BJ (cell line): ENCODE data around the gene TMEM150A. TPM values are rescaled to one million over a fixed set of nuclear protein-coding genes. Genes with fewer than 3 reads are reported as not detected.

Experiments
- CTCF ChIA-PET: fragments of 350-600 bp; formaldehyde crosslinking; extraction: SDS; loops from one replicate; lab custom pipeline; 2021; ENCODE audit warnings: antibody characterized with exemption, inconsistent platforms; lab: Yijun Ruan, JAX
- POLR2A ChIA-PET: fragments of 300-600 bp; sonication (Branson Sonifier 250); formaldehyde crosslinking; extraction: SDS; loops from one replicate; lab custom pipeline; 2021; ENCODE audit warnings: antibody characterized with exemption; lab: Charles Lee
- DNase-seq: peaks from one replicate; pipeline ENCODE4 v3.0.0-alpha.2; 2011; ENCODE audit warnings: low read depth
- H3K27me3 ChIP-seq: 2 replicates; pipeline ENCODE4 v1.6.0; 2011; ENCODE audit warnings: low read length; ENCODE audit not compliant: control insufficient read depth, insufficient read depth
- H3K36me3 ChIP-seq: 2 replicates; pipeline ENCODE4 v1.5.1; 2011; ENCODE audit warnings: low read length; ENCODE audit not compliant: control insufficient read depth, insufficient read depth
- H3K4me3 ChIP-seq: 2 replicates; pipeline ENCODE4 v1.5.1; 2011; ENCODE audit warnings: low read depth, mild to moderate bottlenecking, control low read depth, low read length
- CTCF ChIP-seq: IDR thresholded peaks from 2 replicates; pipeline ENCODE4 v1.5.1; 2011; ENCODE audit warnings: low read depth, mild to moderate bottlenecking, control low read depth, inconsistent platforms, low read length, moderate library complexity; ENCODE audit not compliant: insufficient read depth
- polyA plus RNA-seq: library from polyadenylated mRNA; depleted of rRNA; stranded (reverse); fragments of >200 nt; gene quantifications from 2 replicates; pipeline ENCODE4 v1.2.3, GENCODE V29; 2011

TMEM150A gene
- polyA plus RNA-seq, 1 experiment, result 19.1 TPM

- DNase-seq, result no peak
- H3K36me3 ChIP-seq, result no peaks in the 10 kb centered on the region
- CTCF ChIA-PET, result interaction anchor here (1.1 kb wide), 1 partner anchor 8 kb away, joined by 3 read pairs; no protein-coding TSS in a partner anchor
- POLR2A ChIA-PET, result no interaction called here
- TF ChIP-seq CTCF, result no peak
- no peak overlapping the region for H3K4me3 ChIP-seq
- H3K27me3 ChIP-seq, result no peaks in the 10 kb centered on the region
These were observed 23.1 kb downstream of the TMEM150A start for GRCh38 chr2:85579266-85579935.

GRCh38 chr2:85578243-85579180 lies 24.0 kb downstream of the TMEM150A start:
- Histone ChIP-seq H3K4me3 (no peak overlapping the region), H3K36me3 (no peaks in the 10 kb centered on the region), H3K27me3 (no peaks in the 10 kb centered on the region)
- no peak for TF ChIP-seq CTCF
- POLR2A ChIA-PET, result no interaction called here
- no peak for DNase-seq
- CTCF ChIA-PET, result interaction anchor here (0.6 to 1.1 kb wide), 2 partner anchors 9 to 27 kb away, joined by 3 read pairs; no protein-coding TSS in a partner anchor

- DNase-seq, result no peak
- Histone ChIP-seq H3K27me3 (peaks cover 2% of the 10 kb centered on the region; the same call in 1 of the 2 replicates), H3K36me3 (no peaks in the 10 kb centered on the region), H3K4me3 (no peak within 1 kb of the TSS)
- no peak for TF ChIP-seq CTCF
- CTCF ChIA-PET, result no interaction called here
- POLR2A ChIA-PET, result no interaction called here
These were observed 24.9 kb downstream of the TMEM150A start, which contains the start of gene VAMP8 for GRCh38 chr2:85577386-85578242. VAMP8 (plus strand) TSS chr2:85577586; CDS start chr2:85577647, 61 bp downstream.

- POLR2A ChIA-PET, result no interaction called here
- no peak for TF ChIP-seq CTCF
- H3K27me3 ChIP-seq, result peaks cover 2% of the 10 kb centered on the region
- no peak for DNase-seq
- no peak overlapping the region for H3K4me3 ChIP-seq
- CTCF ChIA-PET, result no interaction called here
- no peaks in the 10 kb centered on the region for H3K36me3 ChIP-seq
These were observed 25.5 kb downstream of the TMEM150A start for GRCh38 chr2:85577063-85577385.
